OCI-LY3 (cell line): ENCODE data around the gene ARHGAP9.
"Not testable (repeated sequence)": the region's sequence is repeated elsewhere in the genome, so short reads cannot be mapped to it uniquely, and the experiment has no call there.

Experiments used
- H2AFZ ChIP-seq: fragments of 200-600, 300-600 bp; shearing (Covaris generic); 2 replicates; pipeline ENCODE4 v1.6.0; 2014; ENCODE audit warnings: antibody characterized with exemption, low read depth, low read length
- H3K27ac ChIP-seq: fragments of 200-600, 300-600 bp; sonication (generic); 2 replicates; pipeline ENCODE4 v1.5.1; 2014; ENCODE audit warnings: mild to moderate bottlenecking, low read length, moderate library complexity, mixed read lengths
- H3K27me3 ChIP-seq: fragments of 200-600, 300-600 bp; sonication (generic); 2 replicates; pipeline ENCODE4 v1.6.1; 2014; ENCODE audit warnings: low read depth, low read length, mixed read lengths
- H3K36me3 ChIP-seq: fragments of 200-600, 300-600 bp; sonication (generic); replicated peaks from 2 replicates; pipeline ENCODE3; 2014; ENCODE audit warnings: low read depth, low read length, mixed read lengths
- H3K4me1 ChIP-seq: fragments of 300-600, 200-600 bp; sonication (generic); 2 replicates; pipeline ENCODE4 v1.6.1; 2014; ENCODE audit warnings: low read length, mixed read lengths
- H3K4me2 ChIP-seq: fragments of 200-600, 300-600 bp; sonication (generic); 2 replicates; pipeline ENCODE4 v1.6.1; 2014; ENCODE audit warnings: low read length, mixed read lengths
- H3K4me3 ChIP-seq: fragments of 300-600, 200-600 bp; sonication (generic); 2 replicates; pipeline ENCODE4 v1.5.1; 2014; ENCODE audit warnings: antibody characterized with exemption, mild to moderate bottlenecking, low read length, moderate library complexity
- H3K79me2 ChIP-seq: fragments of 300-600, 200-600 bp; shearing (Covaris generic); 2 replicates; pipeline ENCODE4 v1.6.1; 2014; ENCODE audit warnings: mild to moderate bottlenecking, low read length, mixed read lengths
- H3K9ac ChIP-seq: fragments of 300-600, 200-600 bp; shearing (Covaris generic); 2 replicates; pipeline ENCODE4 v1.6.0; 2014; ENCODE audit warnings: mild to moderate bottlenecking, low read length, moderate library complexity
- H3K9me3 ChIP-seq: fragments of 200-600, 300-600 bp; shearing (Covaris generic); 2 replicates; pipeline ENCODE4 v1.6.1; 2014; ENCODE audit warnings: low read length, mixed read lengths; ENCODE audit not compliant: insufficient read depth
- H4K20me1 ChIP-seq: fragments of 200-600, 300-600 bp; sonication (generic); 2 replicates; pipeline ENCODE4 v1.6.1; 2016; ENCODE audit warnings: low read length, mixed read lengths; ENCODE audit not compliant: insufficient read depth
- EZH2phosphoT487 ChIP-seq: fragments of 200-600 bp; shearing (Covaris generic); IDR thresholded peaks from 2 replicates; pipeline ENCODE4 v1.6.1; 2018; ENCODE audit warnings: antibody characterized with exemption, mixed run types, low read depth
- TF ChIP-seq, protein P1 (sequence below): fragments of 200-600, 300-600 bp; sonication (generic); IDR thresholded peaks from 2 replicates; pipeline ENCODE4 v1.5.1; 2014; ENCODE audit warnings: antibody characterized with exemption, low read length, low read depth

Gene ARHGAP9

DNA sequence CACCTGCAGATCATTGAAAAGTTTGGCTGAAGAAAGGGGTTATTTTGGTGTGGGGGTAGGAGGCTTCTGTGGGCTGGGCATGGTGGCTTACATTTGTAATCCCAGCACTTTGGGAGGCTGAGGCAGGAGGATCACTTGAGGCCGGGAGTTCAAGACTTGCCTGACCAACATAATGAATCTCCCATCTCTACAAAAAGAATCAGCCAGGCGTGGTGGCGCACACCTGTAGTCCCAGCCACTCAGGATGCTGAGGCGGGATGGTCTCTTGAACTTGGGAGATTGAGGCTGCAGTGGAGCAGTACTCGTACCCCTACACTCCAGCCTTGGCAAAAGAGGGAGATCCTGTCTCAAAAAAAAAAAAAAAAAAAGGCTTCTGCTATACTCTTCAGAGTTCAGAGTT lies 33.6 kb upstream of the ARHGAP9 start:
- no peak for TF ChIP-seq EZH2phosphoT487
- TF ChIP-seq, protein P1, sequence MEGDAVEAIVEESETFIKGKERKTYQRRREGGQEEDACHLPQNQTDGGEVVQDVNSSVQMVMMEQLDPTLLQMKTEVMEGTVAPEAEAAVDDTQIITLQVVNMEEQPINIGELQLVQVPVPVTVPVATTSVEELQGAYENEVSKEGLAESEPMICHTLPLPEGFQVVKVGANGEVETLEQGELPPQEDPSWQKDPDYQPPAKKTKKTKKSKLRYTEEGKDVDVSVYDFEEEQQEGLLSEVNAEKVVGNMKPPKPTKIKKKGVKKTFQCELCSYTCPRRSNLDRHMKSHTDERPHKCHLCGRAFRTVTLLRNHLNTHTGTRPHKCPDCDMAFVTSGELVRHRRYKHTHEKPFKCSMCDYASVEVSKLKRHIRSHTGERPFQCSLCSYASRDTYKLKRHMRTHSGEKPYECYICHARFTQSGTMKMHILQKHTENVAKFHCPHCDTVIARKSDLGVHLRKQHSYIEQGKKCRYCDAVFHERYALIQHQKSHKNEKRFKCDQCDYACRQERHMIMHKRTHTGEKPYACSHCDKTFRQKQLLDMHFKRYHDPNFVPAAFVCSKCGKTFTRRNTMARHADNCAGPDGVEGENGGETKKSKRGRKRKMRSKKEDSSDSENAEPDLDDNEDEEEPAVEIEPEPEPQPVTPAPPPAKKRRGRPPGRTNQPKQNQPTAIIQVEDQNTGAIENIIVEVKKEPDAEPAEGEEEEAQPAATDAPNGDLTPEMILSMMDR, result no peak
- Histone ChIP-seq H3K9ac (no peak overlapping the region), H4K20me1 (peaks cover 8% of the 10 kb centered on the region; the same call in 1 of the 2 replicates), H3K4me1 (peaks cover under 1% of the 10 kb centered on the region; the same call in 1 of the 2 replicates), H2AFZ (no peak overlapping the region), H3K27me3 (no peaks in the 10 kb centered on the region), H3K9me3 (no peaks in the 10 kb centered on the region), H3K4me3 (no peak overlapping the region), H3K27ac (no peak overlapping the region), H3K36me3 (peaks cover 57% of the 10 kb centered on the region), H3K4me2 (no peak overlapping the region), H3K79me2 (peaks cover 5% of the 10 kb centered on the region)

DNA sequence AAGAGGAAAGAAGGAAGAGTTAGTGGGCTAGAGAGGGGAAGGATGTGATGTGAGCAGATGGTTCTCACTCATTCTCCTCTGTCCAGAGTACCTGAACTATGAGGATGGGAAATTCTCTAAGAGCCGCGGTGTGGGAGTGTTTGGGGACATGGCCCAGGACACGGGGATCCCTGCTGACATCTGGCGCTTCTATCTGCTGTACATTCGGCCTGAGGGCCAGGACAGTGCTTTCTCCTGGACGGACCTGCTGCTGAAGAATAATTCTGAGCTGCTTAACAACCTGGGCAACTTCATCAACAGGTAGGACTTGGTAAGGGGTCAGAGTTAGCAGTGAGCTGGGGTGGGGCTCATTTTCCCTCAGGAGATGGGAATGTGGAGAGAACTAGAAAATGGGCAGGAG lies 33.0 kb upstream of the ARHGAP9 start:
- Histone ChIP-seq H3K36me3 (peaks cover 53% of the 10 kb centered on the region), H3K9me3 (no peaks in the 10 kb centered on the region), H3K79me2 (no peaks in the 10 kb centered on the region; the same call in 1 of the 2 replicates), H3K27ac (no peak overlapping the region), H3K9ac (no peak overlapping the region), H3K27me3 (no peaks in the 10 kb centered on the region), H3K4me1 (no peaks in the 10 kb centered on the region), H3K4me3 (no peak overlapping the region), H4K20me1 (peaks cover 6% of the 10 kb centered on the region; the same call in 1 of the 2 replicates), H2AFZ (no peak overlapping the region), H3K4me2 (no peak overlapping the region)
- TF ChIP-seq EZH2phosphoT487, result no peak
- TF ChIP-seq, protein P1, result no peak

DNA sequence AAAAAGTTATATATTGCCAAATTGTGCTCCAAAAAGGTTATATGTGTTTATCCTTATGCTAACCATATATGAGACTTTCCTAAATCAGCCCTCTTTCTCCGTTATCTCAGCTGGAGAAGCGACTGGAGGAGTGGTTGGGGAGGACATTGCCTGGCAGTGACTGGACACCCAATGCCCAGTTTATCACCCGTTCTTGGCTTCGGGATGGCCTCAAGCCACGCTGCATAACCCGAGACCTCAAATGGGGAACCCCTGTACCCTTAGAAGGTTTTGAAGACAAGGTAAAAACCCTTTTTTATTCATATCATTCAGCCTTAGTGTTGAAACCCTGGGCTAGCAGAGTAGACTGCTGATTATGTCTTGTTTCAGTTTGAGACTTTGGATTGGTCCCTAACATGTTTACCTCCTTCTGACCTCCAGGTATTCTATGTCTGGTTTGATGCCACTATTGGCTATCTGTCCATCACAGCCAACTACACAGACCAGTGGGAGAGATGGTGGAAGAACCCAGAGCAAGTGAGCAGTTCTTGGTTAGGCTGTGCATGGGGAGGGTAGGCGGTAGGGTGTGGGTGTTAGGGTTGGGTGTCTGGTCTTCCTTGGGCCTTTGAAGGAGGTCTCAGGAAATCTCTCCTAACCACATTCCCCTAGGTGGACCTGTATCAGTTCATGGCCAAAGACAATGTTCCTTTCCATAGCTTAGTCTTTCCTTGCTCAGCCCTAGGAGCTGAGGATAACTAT lies 32.1 kb upstream of the ARHGAP9 start:
- H4K20me1 ChIP-seq, result peaks cover 6% of the 10 kb centered on the region; the same call in 1 of the 2 replicates

DNA sequence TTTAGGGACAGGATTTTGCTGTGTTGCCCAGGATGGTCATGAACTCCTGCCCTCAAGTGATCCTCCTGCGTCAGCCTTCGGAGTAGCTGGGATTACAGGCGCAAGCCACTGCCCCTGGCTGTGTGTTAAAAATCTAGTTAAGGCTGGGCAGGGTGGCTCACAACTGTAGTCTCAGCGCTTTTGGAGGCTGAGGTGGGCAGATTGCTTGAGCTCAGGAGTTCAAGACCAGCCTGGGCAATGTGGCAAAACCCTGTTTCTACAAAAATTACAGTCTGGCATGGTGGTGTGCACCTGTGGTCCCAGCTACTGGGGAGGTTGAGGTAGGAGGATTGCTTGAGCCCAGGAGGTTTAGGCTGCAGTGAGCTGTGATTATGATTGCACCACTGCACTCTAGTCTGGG lies 31.5 kb upstream of the ARHGAP9 start:
- Histone ChIP-seq H3K27ac (no peak overlapping the region), H4K20me1 (peaks cover 6% of the 10 kb centered on the region; the same call in 1 of the 2 replicates), H3K4me1 (no peaks in the 10 kb centered on the region), H3K9me3 (no peaks in the 10 kb centered on the region), H3K27me3 (no peaks in the 10 kb centered on the region), H3K9ac (no peak overlapping the region), H3K4me2 (no peak overlapping the region), H3K36me3 (peaks cover 42% of the 10 kb centered on the region), H2AFZ (no peak overlapping the region), H3K79me2 (no peaks in the 10 kb centered on the region; the same call in 1 of the 2 replicates), H3K4me3 (no peak overlapping the region)
- TF ChIP-seq EZH2phosphoT487, result no peak
- TF ChIP-seq, protein P1, result no peak

More for the DNA sequence above, 32.1 kb upstream of the ARHGAP9 start:
- no peaks in the 10 kb centered on the region for H3K27me3 ChIP-seq
- H3K4me1 ChIP-seq, result no peaks in the 10 kb centered on the region
- H3K4me2 ChIP-seq, result no peak overlapping the region
- H3K36me3 ChIP-seq, result peaks cover 44% of the 10 kb centered on the region
- no peaks in the 10 kb centered on the region; the same call in 1 of the 2 replicates for H3K79me2 ChIP-seq
- no peak for TF ChIP-seq EZH2phosphoT487
- TF ChIP-seq, protein P1, result no peak
- no peaks in the 10 kb centered on the region for H3K9me3 ChIP-seq
- H3K27ac ChIP-seq, result no peak overlapping the region
- H2AFZ ChIP-seq, result no peak overlapping the region
- no peak overlapping the region for H3K4me3 ChIP-seq
- no peak overlapping the region for H3K9ac ChIP-seq

DNA sequence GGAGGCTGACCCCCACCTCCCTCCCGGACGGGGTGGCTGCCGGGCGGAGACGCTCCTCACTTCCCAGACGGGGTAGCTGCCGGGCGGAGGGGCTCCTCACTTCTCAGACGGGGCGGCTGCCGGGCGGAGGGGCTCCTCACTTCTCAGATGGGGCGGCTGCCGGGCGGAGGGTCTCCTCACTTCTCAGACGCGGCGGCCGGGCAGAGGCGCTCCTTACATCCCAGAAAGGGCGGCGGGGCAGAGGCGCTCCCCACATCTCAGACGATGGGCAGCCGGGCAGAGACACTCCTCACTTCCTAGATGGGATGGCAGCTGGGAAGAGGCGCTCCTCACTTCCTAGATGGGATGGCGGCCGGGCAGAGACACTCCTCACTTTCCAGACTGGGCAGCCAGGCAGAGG lies 28.1 kb upstream of the ARHGAP9 start:
- H3K79me2 ChIP-seq, H3K27ac ChIP-seq, H4K20me1 ChIP-seq, H3K4me2 ChIP-seq, H3K9ac ChIP-seq, H3K27me3 ChIP-seq, H3K4me3 ChIP-seq, H3K4me1 ChIP-seq, H3K9me3 ChIP-seq, H2AFZ ChIP-seq: not testable (repeated sequence)
- H3K36me3 ChIP-seq, result peaks cover 39% of the 10 kb centered on the region

DNA sequence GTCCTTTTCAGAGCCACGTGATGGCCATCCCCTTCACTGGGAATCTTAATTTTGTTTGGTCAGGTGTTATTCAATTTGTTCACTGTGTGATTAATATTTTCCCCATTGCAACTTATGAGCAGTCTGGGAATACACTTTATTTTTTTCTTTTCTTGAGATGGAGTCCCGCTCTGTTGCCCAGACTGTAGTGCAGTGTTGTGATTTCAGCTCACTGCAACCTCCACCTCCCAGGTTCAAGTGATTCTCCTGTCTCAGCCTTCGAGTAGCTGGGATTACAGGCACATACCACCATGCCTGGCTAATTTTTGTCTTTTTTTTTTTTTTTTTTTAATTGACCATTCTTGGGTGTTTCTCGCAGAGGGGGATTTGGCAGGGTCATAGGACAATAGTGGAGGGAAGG lies 26.9 kb upstream of the ARHGAP9 start:
- H3K27ac ChIP-seq, result not testable (repeated sequence)
- H3K36me3 ChIP-seq, result peaks cover 34% of the 10 kb centered on the region

More for the DNA sequence above, 26.9 kb upstream of the ARHGAP9 start:
- not testable (repeated sequence) for H3K27me3 ChIP-seq, H3K9me3 ChIP-seq, H3K79me2 ChIP-seq, H3K4me1 ChIP-seq, H3K9ac ChIP-seq, H2AFZ ChIP-seq, H3K4me2 ChIP-seq, H3K4me3 ChIP-seq, H4K20me1 ChIP-seq
